Heart left ventricle (tissue), 16 donors: ENCODE measurements around the gene SERPING1. TPM values are rescaled to one million over a fixed set of nuclear protein-coding genes. Genes with fewer than 3 reads are reported as not detected.
A peak's percentile ranks its signal among the peaks of the same experiment; 100 is the strongest.

Experiments used
- ATAC-seq, 4 donors: fragments of 200-7000 bp; cut with Tn5 transposase; one replicate each; pipeline ENCODE4 v1.9.1; 2020 to 2022; ENCODE audit warnings: moderate library complexity in 4 of 4, mild to moderate bottlenecking in 3 of 4, moderate number of reproducible peaks in 1 of 4
- DNase-seq, 5 donors: peaks; one replicate each; pipeline ENCODE4 v3.0.0-alpha.2; 2020
- H3K27ac ChIP-seq, 12 donors: fragments of 200-600 bp; sonication (generic) in 4 of 12; one replicate each; pipeline versions ENCODE4 v1.5.0 to v1.8.0; 2016 to 2022; ENCODE audit warnings: mild to moderate bottlenecking in 2 of 12
- H3K27me3 ChIP-seq, 9 donors: fragments of 200-600 bp; sonication (generic) in 2 of 9; one replicate each; pipeline versions ENCODE4 v1.5.1 to v1.8.0; 2016 to 2022; ENCODE audit warnings: mild to moderate bottlenecking in 3 of 9
- H3K36me3 ChIP-seq, 9 donors: fragments of 200-600 bp; sonication (generic) in 2 of 9; one replicate each; pipeline versions ENCODE4 v1.5.0 to v1.8.0; 2018 to 2022; ENCODE audit warnings: mild to moderate bottlenecking in 2 of 9
- H3K4me1 ChIP-seq, 12 donors: fragments of 200-600 bp; sonication (generic) in 4 of 12; one replicate each; pipeline versions ENCODE4 v1.5.0 to v1.8.0; 2016 to 2022; ENCODE audit warnings: mild to moderate bottlenecking in 3 of 12
- H3K4me3 ChIP-seq, 12 donors: fragments of 200-600 bp; sonication (generic) in 4 of 12; one replicate each; pipeline versions ENCODE4 v1.5.0 to v1.8.0; 2017 to 2022; ENCODE audit warnings: mild to moderate bottlenecking in 9 of 12, moderate library complexity in 4 of 12
- H3K9me3 ChIP-seq, 12 donors: fragments of 200-600 bp; sonication (generic) in 4 of 12; one replicate each; pipeline versions ENCODE4 v1.5.0 to v1.8.0; 2016 to 2022; ENCODE audit warnings: mild to moderate bottlenecking in 1 of 12
- CTCF ChIP-seq, 12 donors: fragments of 200-600 bp; sonication (generic) in 4 of 12; IDR thresholded peaks; one replicate each; pipeline versions ENCODE4 v1.5.0 to v1.8.0; 2018 to 2022; ENCODE audit warnings: antibody characterized with exemption in 12 of 12, mild to moderate bottlenecking in 5 of 12
- POLR2A ChIP-seq, 2 donors: fragments of 450-650 bp; IDR thresholded peaks; one replicate each; pipeline ENCODE4 v1.6.1; 2017; ENCODE audit warnings: antibody characterized with exemption in 2 of 2, mild to moderate bottlenecking in 2 of 2, moderate library complexity in 2 of 2
- WGBS, 4 donors: extraction: QIAGEN DNeasy Blood & Tissue Kit in 2 of 4; methylation state at CpG; one replicate each; pipeline versions ENCODE4 v1.1.5 to v1.1.7; 2013 to 2018; 5-methylcytosine and 5-hydroxymethylcytosine counted together
- intact Hi-C, 10 donors: fragments of 100-400 bp; cut with DNase I; formaldehyde crosslinking; loops; one replicate each; pipeline versions ENCODE4 v1.11.1 to v1.14.2; 2022
- polyA plus RNA-seq, 2 donors: library from polyadenylated mRNA; stranded (reverse); fragments of 200-250 nt; gene quantifications; one replicate each; pipeline ENCODE4 v1.2.3, GENCODE V29; 2013
- total RNA-seq, 9 donors: library from RNA; depleted of rRNA in 2 of 9; stranded (reverse); fragments of >200 nt in 2 of 9; fragmentation: NEBNext Ultra II Directional in 3 of 9; extraction: Animal tissue kit (Norgen Biotek cat#: 25700) in 3 of 9; gene quantifications; one replicate each; pipeline versions ENCODE4 v1.1.0 to v1.2.4, GENCODE V29; 2016 to 2023
- donor health status: ischemic (EF 13 %, LVEDD 7.1; RV severe dilation, severe dysfunction).
- donor health status: healthy with polysubstance abuse.
- donor health status: DM: no; HTN: yes; CAD: no.
- donor health status: DM: no; HTN: no; CAD: no.
- donor health status: ischemic (EF 25% LVEDD 6.9; RV normal size, moderate dysfunction).
- donor health status: ischemic (EF 25% LVEDD 5.7; RV mildly dilated, moderate dysfunction).
- donor health status: healthy.
- donor health status: DM: yes; HTN: yes; CAD: no.
- donor health status: ischemic (EF 35%, LVEDD 5.7; RV mildly dilated, moderate dysfunction).
- donor health status: nonischemic (EF 11% LVEDD 7.7; RV severe dilation, severe dysfunction).
- donor health status: DM: yes; HTN: yes; CAD: no.
- donor health status: PGD.
- donor health status: ischemic (EF 29% LVEDD 5.4; RV normal size, mild dysfunction).
- donor health status: nonischemic (EF 23%, LVEDD 6.1; RV moderate dilation, normal function).

SERPING1 gene
- total and polyA plus RNA-seq, 11 donors: 55.5 to 344 (median 87.0) TPM

DNA sequence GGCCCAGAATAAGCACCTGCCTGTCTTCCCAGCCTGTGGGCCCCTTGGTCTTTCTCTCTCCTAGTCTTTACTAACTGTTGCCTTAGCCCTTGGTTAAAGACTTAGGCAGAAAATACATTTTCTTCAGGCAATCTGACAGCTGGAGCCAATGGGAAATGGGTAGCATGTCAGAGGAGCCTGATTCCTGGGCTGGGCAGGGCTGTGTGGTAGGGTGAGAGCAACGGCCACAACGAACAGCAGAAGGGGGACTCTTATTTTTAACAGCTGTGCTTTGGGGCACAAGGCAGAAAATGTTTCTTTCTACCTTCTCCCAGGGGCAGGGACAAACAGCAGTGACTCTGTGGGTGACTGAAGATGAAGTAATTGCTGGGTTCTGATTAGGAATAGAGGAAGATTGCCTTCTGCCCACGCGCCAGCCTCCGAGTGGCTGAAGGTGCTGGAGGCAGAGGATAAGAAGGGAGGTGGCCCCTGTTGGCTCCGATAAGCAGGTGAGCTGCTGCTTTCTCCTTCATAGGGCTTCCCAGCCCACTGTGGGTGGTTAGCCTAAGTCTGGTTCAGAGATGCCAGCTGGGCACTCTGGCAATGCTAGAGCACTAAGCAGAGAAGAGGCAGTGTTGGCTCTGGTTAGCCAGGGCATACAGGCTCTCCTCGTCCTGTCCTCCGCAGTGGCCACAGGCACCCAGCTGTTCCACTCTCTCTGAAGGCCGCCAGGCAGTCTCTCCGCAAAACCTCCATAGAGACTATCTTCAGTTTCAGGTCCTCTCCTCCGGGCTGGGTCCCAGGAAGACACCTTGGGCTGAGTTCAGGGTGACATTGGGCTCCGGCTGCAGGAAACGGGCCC lies 50.7 kb downstream of the SERPING1 start:
- intact Hi-C loops: loop anchor here in 7 of 10 donors (5.0 to 10.0 kb wide), 6 partner anchors 81 to 867 kb away; partner anchors contain the start of gene UBE2L6 (in 1 of the 7)
- WGBS, 4 donors: 5 to 16% (median 10%) methylated on average over 9 to 13 of the region's 13 CpGs
- Histone ChIP-seq H3K9me3 (no peaks in the 10 kb centered on the region), H3K4me1 (peaks cover 2 to 75% (median 39%) of the 10 kb centered on the region in 12 donors), H3K27ac (no peak overlapping the region), H3K27me3 (peaks cover 4 to 54% (median 34%) of the 10 kb centered on the region in 9 donors), H3K36me3 (no peaks in the 10 kb centered on the region), H3K4me3 (peak overlapping the region in 8 of 12 donors; percentile 42 to 62 (median 48))
- TF ChIP-seq CTCF (IDR thresholded peaks at IDR 0.05): no peak
- TF ChIP-seq POLR2A (IDR thresholded peaks at IDR 0.05): no peak
- no peak for ATAC-seq
- DNase-seq: no peak

GRCh38 chr11:57648801-57649735 lies 51.6 kb downstream of the SERPING1 start:
- ATAC-seq (no peak), DNase-seq (peak in 1 of 5 donors; percentile 67)
- H3K27me3 ChIP-seq: peaks cover 4 to 54% (median 34%) of the 10 kb centered on the region in 9 donors
- 2 to 3% (median 2%) methylated on average over 23 of the region's 23 CpGs for WGBS, 4 donors
- H3K36me3 ChIP-seq: no peaks in the 10 kb centered on the region
- H3K4me1 ChIP-seq: peaks cover 2 to 79% (median 39%) of the 10 kb centered on the region in 12 donors
- TF ChIP-seq POLR2A (IDR thresholded peaks at IDR 0.05) (no peak), CTCF (IDR thresholded peaks at IDR 0.05) (no peak)
- no peaks in the 10 kb centered on the region for H3K9me3 ChIP-seq
- H3K27ac ChIP-seq: peak overlapping the region in 1 of 12 donors; percentile 28
- H3K4me3 ChIP-seq: peak overlapping the region; percentile 6 to 62 (median 44)
- intact Hi-C loops: loop anchor here in 7 of 10 donors (5.0 to 10.0 kb wide), 6 partner anchors 82 to 866 kb away; partner anchors contain the start of gene UBE2L6 (in 1 of the 7)

GRCh38 chr11:57649826-57650738 lies 52.6 kb downstream of the SERPING1 start, which contains the start of gene YPEL4:
YPEL4 (minus strand) TSS chr11:57649912; CDS start chr11:57647107, 2,805 bp downstream.
- H3K27ac ChIP-seq: peak within 1 kb of the TSS in 2 of 12 donors; percentile 16 to 28
- H3K36me3 ChIP-seq: no peaks in the 10 kb centered on the region
- TF ChIP-seq CTCF (IDR thresholded peaks at IDR 0.05) (no peak), POLR2A (IDR thresholded peaks at IDR 0.05) (no peak)
- ATAC-seq (peak; percentile 30 to 76 (median 68)), DNase-seq (peak in 3 of 5 donors; percentile 61 to 69 (median 62))
- peaks cover 4 to 54% (median 34%) of the 10 kb centered on the region in 9 donors for H3K27me3 ChIP-seq
- 6 to 14% (median 10%) methylated on average over 15 of the region's 15 CpGs for WGBS, 4 donors
- H3K4me1 ChIP-seq: peaks cover 0 to 68% (median 30%) of the 10 kb centered on the region in 12 donors
- intact Hi-C loops: loop anchor here in 7 of 10 donors (5.0 to 10.0 kb wide), 6 partner anchors 83 to 865 kb away; partner anchors contain the start of gene UBE2L6 (in 1 of the 7)
- no peaks in the 10 kb centered on the region for H3K9me3 ChIP-seq
- peak within 1 kb of the TSS; percentile 6 to 62 (median 44) for H3K4me3 ChIP-seq
